Frontal cortex (tissue), 4 donors: ENCODE measurements around the gene SLC26A11. TPM values are rescaled to one million over a fixed set of nuclear protein-coding genes. Genes with fewer than 3 reads are reported as not detected.
"Not testable (repeated sequence)": the region's sequence is repeated elsewhere in the genome, so short reads cannot be mapped to it uniquely, and the experiment has no call there.

Experiments
- DNase-seq, 2 donors: peaks; one replicate each; pipeline ENCODE4 v3.0.0; 2012; ENCODE audit warnings: low spot score in 2 of 2
- FAIRE-seq: peaks from 2 replicates; lab custom pipeline; 2012; peaks lifted over from hg19 to GRCh38; lab: Jason Lieb, UNC
- total RNA-seq: library from RNA; depleted of rRNA; stranded (reverse); fragments of >200 nt; gene quantifications from one replicate; pipeline ENCODE4 v1.2.3, GENCODE V29; 2014
- donor health status: control.
- donor health status: control.
- donor health status: control.

The SLC26A11 gene
- total RNA-seq, 1 donor from 2014 or later, result 9.8 TPM

- FAIRE-seq, result no peak
- DNase-seq, result no peak
Measured at GRCh38 chr17:80257716-80258213, 37.5 kb downstream of the SLC26A11 start.

- FAIRE-seq, result not testable (repeated sequence)
Measured at GRCh38 chr17:80258296-80258695, 38.1 kb downstream of the SLC26A11 start.

GRCh38 chr17:80259457-80260068 lies 39.3 kb downstream of the SLC26A11 start:
- FAIRE-seq, result no peak
- no peak for DNase-seq

More at GRCh38 chr17:80258296-80258695, 38.1 kb downstream of the SLC26A11 start:
- DNase-seq, result not testable (repeated sequence)

GRCh38 chr17:80260069-80260535 lies 39.9 kb downstream of the SLC26A11 start:
- peak; percentile 94 to 97 for DNase-seq
- no peak for FAIRE-seq

GRCh38 chr17:80260791-80261158 lies 40.5 kb downstream of the SLC26A11 start, which contains the start of gene RNF213:
RNF213 (plus strand) TSS chr17:80260852; CDS start chr17:80263682, 2,830 bp downstream.
- DNase-seq, result peak; percentile 87
- no peak for FAIRE-seq

- no peak for FAIRE-seq
Measured at GRCh38 chr17:80261159-80261894, 41.1 kb downstream of the SLC26A11 start.

GRCh38 chr17:80261895-80262279 lies 41.7 kb downstream of the SLC26A11 start:
- FAIRE-seq (no peak), DNase-seq (no peak)

More at GRCh38 chr17:80261159-80261894, 41.1 kb downstream of the SLC26A11 start:
- peak in 1 of 2 donors; percentile 66 for DNase-seq

- FAIRE-seq (no peak), DNase-seq (no peak)
Measured at GRCh38 chr17:80262291-80262690, 42.1 kb downstream of the SLC26A11 start.

- DNase-seq (no peak), FAIRE-seq (no peak)
Measured at GRCh38 chr17:80262775-80263244, 42.6 kb downstream of the SLC26A11 start.

- FAIRE-seq (no peak), DNase-seq (peak in 1 of 2 donors; percentile 47)
Measured at GRCh38 chr17:80263253-80264204, 43.3 kb downstream of the SLC26A11 start.

- DNase-seq (no peak), FAIRE-seq (no peak)
Measured at GRCh38 chr17:80264205-80265075, 44.2 kb downstream of the SLC26A11 start.

GRCh38 chr17:80265205-80266068 lies 45.2 kb downstream of the SLC26A11 start:
- DNase-seq, result no peak
- FAIRE-seq, result no peak

GRCh38 chr17:80267391-80267790 lies 47.2 kb downstream of the SLC26A11 start:
- no peak for DNase-seq
- no peak for FAIRE-seq

- DNase-seq, result no peak
- no peak for FAIRE-seq
Measured at GRCh38 chr17:80268427-80268826, 48.2 kb downstream of the SLC26A11 start.

- FAIRE-seq, result no peak
Measured at GRCh38 chr17:80269405-80269807, 49.2 kb downstream of the SLC26A11 start.

GRCh38 chr17:80270104-80270503 lies 49.9 kb downstream of the SLC26A11 start:
- DNase-seq (no peak), FAIRE-seq (no peak)

More at GRCh38 chr17:80269405-80269807, 49.2 kb downstream of the SLC26A11 start:
- no peak for DNase-seq

- FAIRE-seq (no peak), DNase-seq (no peak)
Measured at GRCh38 chr17:80270836-80271235, 50.6 kb downstream of the SLC26A11 start.

GRCh38 chr17:80272366-80272765 lies 52.1 kb downstream of the SLC26A11 start:
- FAIRE-seq (no peak), DNase-seq (no peak)
